ENCODE measurements around the gene ULK4.

The ULK4 gene

DNA sequence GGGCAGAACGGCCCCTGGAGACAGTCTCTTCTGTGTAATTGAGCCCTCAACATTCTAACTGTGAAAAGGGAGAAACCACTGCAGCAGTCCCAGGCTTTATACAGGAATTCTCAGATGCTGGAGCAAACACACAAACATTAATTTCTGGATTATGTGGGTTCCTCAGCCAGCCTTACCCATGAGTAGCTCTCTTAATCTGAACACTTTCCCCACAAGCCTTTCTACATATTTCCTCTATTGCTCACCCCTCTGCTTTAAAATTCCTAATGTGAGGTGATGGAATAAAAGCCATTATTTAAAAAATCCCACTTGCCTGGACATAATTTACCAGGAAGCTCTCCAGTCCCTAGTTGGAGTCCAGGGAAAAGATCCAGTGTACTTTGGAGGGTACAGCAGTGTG is 623.6 kb downstream of the ULK4 start:
- peak; percentile 38 for DNase-seq

DNA sequence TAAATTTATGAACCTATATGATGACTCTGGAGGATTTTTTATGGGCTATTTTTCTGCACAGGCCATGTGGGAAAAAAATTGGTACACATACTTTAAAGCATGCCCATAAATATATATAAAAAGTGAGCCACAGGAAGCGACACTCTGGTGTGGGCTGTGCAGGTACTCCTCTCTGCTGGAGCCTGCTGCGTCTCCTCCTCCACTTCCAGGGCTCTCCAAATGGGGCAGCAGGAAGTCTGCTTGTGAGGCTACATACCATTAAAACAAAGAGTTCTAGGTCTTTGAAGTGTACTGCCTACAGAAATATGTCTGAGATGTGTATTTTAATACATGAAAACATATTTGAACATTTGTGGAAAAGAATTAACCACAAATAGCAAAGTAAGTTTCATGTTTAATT is 627.5 kb downstream of the ULK4 start:
- no peak for DNase-seq

DNA sequence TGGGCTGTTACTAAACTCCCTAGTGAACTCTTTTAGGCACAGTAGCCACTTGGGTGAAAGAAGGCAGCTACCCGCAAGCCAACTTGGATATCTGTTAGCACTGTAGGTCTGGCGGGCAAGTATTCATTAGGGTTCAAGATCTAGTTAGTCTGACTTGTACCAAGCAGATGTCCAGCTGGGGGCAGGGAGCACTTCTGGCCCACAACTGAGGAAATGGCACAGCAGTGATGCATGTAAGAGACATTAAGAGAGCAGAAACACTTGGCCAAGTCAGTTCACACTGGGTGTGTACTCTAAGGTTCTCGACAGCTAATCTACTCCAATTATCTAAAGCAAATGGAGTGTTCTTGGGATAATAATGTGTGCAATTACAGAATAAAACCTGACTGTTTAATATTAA is 630.9 kb downstream of the ULK4 start:
- no peak for DNase-seq

DNA sequence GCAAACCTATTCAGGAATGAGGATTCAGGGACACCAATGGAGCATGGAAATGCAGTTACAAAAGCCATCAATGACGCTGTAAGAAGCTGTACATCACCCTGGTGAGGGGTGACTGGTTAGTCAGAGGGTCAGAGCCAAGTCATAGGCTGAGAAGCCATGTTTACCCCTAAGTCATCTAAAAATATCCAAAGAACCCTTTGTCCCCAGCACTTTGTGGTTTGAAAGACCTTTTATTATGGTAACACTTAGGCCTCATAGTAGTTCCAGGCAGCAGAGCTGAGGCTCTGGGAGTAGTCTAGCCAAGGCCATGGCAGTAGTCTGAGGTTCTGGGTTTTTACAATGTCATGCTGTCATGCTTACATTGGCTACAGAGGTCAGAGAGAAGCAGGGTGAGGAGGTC is 631.4 kb downstream of the ULK4 start:
- no peak for DNase-seq

DNA sequence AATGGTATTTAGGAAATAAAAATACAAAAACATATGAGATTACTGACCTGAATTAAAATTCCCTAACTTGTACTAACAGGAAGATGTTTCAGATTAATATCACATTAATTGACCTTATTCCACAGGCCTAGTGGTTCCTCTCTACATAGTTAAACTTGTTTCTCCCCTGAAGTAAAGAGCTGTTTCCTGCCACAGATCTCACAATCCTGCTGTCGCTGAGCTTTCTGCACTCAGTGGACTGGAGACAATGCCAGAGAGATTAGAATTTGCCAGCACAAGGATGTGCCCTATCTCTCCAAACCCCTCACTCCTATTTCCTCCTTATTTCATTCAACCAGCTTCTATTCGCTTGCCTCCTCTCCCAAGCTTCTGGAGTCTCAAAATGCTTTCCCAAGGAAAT is 632.0 kb downstream of the ULK4 start:
- no peak for DNase-seq

DNA sequence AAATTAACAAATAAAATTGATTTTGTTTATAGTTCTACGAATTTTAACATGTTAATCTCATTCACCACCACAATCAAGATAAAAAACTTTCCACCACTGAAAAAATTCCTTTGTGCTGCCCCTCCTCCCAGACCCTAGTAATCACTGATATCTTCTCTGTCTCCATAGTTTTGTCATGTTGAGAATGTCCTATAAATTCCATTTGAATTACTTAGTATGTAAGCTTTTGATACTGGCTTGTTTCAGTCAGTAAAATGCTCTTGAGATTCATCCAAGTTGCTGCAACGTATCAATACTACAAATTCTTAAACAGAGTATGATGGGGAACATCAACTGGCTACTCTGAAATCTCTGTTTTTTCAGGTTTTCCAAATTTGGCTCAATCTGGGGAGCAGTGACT is 633.0 kb downstream of the ULK4 start:
- peak; percentile 11 for DNase-seq

DNA sequence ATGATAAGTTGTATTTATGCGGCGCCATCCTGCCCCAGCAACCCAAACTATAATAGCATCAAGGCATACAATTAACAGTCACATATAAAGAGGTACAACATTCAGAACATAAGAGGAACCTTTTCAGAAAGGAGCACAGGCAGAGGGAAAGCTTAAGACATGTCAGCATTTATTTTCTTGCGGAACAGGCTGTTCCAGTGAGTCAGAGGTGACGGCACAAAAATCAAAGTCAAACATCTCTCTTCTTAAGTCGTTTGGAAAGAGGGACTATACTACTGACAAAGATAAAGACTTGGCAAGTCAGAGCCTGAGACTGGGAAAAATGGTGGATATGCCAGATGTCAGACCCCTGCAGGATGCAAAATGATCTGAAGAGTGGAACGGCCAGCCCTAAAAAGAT is 634.2 kb downstream of the ULK4 start:
- no peak for DNase-seq

DNA sequence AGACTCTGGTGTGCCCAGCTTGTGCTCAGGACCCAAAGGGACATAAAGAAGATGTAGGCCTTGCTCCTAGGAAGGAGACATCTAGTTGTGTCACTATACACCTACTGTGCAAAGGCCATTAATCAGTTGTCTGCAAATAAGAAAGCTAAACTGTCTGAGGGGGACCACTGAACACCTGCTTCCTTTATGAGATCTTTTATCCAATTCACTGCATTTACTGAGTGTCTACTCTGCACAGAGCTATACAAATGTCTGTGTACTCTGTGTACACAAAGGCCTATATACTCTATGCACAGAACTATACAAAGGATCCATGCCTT is 637.8 kb downstream of the ULK4 start:
- no peak for DNase-seq

DNA sequence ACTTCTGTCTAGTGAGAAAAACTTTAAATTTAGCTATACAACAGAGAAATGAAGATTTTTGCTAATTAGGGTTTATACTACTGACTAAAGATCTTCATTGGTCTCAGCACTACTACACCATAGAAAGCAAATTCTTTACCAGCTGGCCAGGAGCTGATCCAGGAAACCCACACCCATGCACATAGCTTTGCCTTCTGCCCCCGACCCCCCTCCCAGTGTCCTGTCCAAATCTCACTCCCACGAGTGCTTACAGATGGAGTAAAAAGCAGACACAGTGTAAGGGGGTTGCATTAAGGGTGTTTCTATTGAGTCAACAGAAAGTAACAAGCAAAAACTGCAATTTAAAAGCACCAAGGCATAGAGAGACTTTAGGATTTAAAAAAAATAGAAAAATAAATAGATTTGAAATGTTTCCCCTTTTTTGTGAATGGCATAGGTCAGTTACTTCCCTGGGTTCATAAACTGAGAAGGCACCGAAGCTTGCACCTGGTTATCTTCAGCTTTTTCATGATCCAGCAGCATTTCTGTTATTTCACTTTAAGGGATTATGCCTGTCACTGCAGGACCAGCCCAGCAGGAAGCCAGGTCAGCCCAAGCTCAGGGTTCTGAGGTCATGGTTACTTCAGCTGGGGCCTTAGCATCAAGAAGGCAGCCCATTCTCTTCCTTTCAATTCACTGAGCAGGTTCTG is 638.3 kb downstream of the ULK4 start:
- DNase-seq: no peak

DNA sequence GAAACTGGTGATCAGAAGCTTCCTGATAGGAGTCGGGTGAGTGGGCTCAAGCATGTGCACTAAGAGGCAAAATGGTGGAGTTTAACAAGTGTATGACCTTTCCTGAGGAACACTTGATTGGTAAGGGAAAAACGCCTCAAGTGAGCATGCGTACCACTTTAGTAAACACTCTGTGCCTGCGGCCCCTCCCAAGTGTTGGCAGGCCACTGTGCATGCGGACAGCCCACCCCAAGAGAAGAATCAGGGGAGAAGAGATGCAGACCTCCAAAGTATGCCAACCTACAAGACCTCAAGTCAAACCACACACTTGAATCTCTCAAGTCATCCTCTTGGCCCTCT is 640.3 kb downstream of the ULK4 start:
- no peak for DNase-seq

DNA sequence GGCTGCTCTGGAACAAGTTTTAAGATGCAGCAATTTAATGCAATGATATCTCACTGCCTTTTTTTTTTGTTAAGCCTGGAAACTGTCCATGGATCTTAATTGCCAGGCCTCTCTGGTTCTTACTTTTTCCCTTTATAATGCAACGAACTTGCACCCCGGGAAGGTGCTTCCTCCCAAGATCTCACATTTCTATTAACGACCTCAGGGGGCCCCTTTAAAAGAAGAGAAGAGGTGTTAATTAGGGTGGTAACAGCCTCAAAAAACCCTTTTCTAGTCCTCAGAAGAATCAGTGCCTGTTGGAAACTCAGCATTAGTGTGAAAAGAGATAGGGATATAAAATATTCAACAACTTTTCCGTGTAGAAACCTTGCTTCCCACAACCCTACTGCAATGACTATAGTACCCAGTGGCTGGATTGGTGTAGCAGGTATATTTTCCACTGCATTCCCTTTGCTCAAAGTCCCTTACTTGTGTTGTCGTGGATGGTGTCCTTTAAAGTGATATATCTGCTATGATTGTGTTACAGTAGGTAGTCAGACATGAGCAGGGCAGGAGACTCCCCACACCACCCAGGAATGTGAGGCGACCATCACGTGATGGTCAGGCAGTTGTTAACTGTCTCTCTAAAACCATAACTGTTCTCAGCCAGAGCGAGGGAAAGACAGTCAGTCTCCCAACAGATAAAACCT is 640.8 kb downstream of the ULK4 start:
- no peak for DNase-seq

DNA sequence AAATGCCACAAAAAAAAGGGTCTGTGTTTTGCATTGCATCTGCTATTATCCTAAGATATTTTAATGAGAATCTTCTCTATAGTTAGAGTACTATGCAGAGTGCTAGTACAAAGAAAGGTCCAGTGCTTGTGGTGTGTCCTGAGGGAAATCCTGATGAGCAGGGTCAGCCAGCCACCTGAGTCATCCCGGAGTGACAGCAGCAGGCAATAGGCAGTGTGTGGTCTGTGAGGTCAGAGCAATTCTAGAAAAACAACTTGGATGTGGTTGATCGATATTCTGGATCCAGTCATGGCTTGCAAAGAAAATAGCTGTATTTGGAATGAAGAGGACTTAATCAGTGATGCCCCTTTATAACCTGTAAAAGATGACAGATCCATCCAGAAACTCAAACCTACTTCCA is 643.4 kb downstream of the ULK4 start:
- peak; percentile 18 for DNase-seq

DNA sequence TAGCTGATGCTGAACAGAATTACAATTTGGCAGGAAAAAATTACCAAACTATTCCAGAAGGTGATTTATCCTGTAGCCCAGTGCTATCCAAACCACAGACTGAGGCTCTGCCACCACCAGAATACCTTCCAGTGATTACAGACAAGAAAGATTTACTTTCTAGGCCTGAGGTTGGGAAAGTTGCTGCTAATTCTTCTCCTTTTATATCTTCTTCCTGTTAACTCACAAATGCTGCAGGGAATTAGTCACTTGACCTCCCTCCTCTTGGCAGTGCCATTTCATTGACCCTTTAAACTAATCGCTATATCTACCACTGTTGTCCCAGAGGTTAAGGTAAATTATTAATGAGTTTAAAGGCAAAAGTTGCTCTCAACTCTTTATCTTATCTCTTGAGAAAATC is 644.2 kb downstream of the ULK4 start:
- peak; percentile 78 for DNase-seq

DNA sequence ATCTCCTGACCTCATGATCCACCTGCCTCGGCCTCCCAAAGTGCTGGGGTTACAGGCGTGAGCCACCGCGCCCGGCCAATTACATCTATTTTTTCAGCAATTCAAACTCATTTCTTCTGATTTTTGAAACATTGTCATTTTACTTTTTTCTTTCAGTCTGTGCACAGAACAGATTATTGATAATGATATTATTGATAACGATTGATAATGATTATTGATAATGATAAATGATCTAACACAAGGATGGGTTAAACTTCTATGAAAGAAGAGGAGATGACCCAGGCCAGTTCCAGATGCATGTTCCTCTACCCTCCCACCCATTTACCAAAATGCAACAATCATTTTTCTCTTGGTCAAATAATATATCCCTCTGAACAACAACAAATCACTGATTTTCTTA is 644.6 kb downstream of the ULK4 start:
- DNase-seq: no peak

DNA sequence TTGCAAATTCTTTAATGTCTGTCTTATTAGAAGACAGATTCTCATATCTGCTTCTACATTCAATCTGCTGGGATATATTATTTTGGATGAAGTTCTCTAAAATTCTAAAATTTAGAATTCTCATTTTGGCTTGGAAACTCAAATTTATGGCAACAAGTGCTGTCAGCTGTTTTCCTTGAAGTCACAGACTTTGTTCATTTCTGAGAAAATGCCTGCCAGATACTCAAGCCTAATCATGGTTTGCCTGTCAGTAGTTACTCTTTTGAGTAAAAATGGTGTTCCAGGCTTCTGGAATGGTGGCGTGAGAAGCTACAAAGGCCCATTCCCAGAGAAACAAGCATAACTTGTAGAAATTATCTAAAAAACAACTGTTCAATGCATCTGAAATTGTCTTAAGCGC is 646.8 kb downstream of the ULK4 start:
- no peak for DNase-seq

DNA sequence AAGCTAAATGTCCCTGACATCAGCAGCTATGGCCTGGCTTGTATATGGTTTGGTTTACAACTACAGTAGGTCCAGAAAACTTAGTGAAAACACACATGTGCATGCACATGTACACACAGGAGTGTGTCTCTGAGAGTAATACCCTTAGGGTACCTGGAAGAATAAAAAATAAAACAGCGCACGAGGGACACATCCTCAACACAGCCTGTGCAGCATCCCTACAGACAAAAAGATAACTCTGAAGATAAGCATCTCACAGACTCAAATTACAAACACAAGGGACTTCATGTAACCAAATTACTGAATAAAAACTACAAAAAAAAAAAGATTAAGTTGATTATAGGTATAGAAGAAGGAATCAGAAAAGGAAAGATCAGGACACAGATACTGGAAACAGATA is 653.8 kb downstream of the ULK4 start:
- no peak for DNase-seq

DNA sequence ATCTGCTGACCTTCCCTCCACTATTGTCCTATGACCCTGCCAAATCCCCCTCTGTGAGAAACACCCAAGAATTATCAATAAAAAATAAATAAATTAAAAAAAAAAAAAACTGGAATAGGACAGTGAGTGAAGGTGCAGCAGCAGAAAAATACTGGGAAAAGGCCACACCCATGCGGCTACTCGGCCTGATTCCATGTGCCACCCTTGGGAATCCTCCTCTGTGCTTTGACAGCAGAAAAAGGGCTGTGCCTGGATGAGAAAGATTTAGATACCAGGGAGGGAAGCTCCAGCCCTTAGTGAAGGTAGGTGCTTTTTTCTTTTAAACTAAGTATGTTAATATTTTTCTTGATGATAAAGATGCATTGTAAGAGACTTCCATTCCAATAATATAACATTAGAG is 654.8 kb downstream of the ULK4 start:
- no peak for DNase-seq

DNA sequence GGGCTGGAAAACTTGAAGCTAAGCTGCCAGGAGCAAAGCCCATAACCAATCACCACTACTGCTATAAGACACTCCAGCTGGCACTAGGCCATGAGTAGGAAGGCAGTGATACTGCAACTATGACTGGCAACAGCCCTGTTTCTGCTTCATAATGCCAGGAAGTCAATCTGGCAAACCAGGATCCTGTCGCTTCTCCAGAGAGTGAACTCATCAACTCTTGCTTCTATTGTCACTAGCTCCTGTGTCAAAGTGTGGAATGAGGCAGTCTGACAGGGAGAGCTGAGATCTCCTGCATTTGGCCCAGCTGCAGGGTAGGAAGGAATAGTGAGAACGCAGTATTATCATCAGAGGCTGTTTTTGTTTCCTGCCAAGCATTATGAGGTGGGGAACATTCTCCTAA is 657.3 kb downstream of the ULK4 start:
- no peak for DNase-seq

DNA sequence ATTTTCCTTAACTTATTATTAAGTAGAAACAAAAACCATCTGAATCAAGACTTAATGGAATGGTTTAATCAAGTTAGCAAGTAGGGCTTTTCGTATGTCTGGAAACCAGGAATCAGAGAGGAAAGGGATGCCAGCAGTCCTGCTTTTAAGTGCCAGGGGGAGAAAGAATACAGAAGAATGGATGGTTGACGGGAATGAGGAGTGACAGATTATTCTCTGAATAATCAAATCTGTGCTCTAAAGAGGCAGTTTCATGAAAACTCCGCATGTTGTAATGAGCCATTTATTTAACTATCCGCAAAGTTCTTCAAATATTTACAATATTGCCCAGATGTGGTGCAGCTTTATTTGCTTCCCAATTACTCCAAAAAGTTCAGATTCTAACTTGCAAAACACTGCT is 659.6 kb downstream of the ULK4 start:
- no peak for DNase-seq

DNA sequence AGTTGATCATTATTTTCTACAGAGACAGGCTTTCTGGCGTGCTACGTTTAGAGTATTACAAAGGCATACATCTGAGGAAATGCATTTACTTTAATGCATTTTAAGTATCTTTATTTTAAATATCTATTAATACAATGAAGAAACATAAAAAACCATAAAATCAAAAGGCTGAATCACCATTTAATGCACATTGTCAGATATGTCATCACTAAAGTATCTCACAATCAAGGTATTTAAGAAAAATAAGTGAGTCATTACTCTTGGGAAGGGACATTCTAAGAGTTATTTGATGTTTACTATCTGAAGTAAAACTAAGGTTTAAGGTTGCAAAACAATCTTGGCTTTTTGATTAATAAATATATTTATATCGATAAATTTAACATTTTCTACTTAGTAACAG is 660.4 kb downstream of the ULK4 start:
- no peak for DNase-seq

DNA sequence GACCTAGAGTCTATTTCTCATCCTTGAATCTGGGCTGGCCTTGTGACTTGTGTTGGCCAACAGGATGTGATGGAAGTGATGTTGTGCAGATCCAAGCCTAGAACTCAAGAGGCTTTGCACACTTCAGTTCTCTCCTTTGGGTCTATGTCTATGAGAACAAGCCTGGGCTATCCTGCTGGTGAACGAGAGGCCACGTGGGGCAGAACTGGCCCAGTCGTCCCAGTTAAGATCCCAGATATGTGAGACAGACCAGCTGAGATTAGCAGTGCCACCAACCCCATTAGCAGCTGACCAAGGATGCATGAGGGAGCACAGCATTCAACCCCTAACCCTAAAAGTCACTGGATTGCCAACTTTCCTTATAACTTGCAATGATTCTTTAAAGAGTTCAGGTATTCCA is 662.9 kb downstream of the ULK4 start:
- DNase-seq: no peak

DNA sequence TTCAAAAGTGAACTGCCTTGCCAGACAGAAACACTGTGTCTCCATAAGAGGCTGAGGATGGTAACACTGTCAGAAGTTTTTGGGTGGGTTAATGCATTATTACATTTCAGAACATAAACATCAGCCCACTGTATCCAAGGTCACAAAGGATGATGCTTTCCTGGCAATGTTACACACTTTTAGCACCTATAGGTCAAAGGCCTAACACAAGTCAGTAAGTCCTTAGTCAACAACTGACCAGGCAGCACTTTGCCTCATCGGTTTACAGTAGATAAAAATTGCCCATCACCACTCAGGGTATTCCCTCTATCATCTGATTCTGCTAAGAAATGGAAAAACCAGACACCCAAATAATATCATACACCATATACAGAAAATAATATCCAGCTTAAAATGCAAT is 664.2 kb downstream of the ULK4 start:
- no peak for DNase-seq

DNA sequence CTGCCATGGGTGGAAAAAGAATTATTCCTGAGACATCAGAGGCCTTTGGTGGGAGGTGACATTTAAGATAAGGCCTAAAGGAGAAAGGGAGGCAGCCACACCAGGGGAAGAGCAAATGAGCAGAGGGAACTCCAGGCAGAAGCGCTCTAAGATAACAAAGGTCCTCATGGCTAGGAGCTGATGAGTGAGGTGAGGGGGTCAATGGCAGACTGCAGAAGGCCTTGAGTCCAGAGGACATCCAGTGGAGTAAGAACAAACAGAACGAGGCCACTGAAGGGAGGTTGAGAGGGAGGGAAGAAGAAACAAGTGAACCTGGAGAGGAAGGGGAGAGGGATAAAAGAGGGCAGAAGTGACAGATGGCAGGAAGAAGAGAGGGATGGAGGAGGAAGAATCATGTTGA is 665.3 kb downstream of the ULK4 start:
- no peak for DNase-seq

DNA sequence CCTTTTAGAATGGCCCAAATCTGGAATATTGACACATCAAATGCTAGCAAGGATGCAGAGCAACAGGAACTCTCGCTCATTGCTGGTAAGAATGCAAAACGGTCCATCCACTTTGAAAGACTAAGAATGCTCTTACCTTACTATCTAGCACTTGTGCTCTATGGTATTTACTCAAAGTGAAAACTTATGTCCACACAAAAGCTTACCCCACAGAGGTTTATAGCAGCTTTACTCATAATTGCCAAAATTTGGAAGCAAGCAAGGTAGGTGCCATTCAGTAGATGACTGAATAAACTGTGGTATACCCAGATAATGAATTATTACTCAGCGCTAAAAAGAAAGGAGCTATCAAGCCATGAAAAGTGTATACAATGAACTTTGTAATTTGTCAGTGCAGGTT is 666.2 kb downstream of the ULK4 start:
- DNase-seq: no peak

DNA sequence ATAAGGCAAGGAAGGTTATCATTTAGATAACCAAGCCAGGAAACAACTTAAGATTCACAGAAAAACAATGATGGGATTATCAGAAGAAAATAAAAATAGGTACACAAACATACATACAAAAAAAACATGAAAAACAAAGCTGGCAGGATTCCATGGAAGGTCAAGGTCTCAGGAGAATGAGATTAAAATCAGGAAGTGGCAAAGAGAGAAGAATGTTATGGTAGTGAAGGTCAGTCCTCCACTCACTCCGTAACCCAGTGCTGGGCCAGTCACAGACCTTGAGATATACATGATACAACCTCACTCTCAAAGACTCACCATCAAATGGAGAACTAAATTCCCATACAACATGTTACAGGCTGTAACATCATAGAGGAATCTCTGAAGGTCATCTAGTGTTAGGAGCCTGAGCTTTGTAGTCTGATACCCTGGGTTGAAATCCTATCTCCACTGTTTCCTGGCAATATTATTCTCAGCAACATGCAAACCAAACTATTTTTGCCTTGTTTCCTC is 668.7 kb downstream of the ULK4 start:
- DNase-seq: no peak

Measured in NCI-H226 (cell line).